HG02938 (cell line): ENCODE measurements around the gene FDXACB1.
"Not testable (repeated sequence)": the region's sequence is repeated elsewhere in the genome, so short reads cannot be mapped to it uniquely, and the experiment has no call there.

Experiments
- ATAC-seq: cut with Tn5 transposase; IDR thresholded peaks from one replicate; pipeline ENCODE4 v1.9.1; 2021; ENCODE audit warnings: mild to moderate bottlenecking, moderate library complexity; ENCODE audit not compliant: unreplicated experiment

The FDXACB1 gene

GRCh38 chr11:111909378-111909777 is 30.4 kb upstream of the FDXACB1 start:
- no peak for ATAC-seq

DNA sequence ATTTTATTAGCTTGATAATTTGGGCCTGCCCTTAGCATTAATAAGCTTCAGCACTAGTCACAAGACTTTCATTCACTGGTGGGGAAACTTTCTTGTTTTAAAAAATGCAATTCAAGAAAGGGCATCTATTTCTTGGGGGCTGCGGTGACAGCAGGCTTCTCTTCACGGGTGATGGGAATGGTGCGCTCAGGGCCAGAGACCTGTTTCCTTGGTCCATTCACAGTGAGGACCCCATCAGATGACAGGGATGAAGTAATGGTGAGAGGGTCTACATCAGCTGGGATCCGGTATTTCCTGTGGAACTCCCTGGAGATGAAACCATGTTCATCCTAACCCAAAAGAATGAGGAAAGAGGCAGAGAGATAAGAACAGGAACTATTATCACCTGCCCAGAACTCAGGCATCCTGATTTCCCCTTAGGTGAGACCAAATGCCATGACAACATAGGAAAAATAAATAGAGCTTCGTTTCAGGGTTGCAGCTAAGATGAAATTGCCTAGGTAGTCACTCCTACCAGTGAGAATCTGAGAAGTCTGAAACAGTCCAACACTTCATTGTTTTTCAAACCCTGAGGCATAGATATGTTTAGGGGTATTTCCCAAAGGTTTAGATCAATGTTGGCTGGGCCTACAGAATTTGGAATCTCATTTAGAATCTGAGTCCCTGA is 29.8 kb upstream of the FDXACB1 start:
- ATAC-seq: no peak

DNA sequence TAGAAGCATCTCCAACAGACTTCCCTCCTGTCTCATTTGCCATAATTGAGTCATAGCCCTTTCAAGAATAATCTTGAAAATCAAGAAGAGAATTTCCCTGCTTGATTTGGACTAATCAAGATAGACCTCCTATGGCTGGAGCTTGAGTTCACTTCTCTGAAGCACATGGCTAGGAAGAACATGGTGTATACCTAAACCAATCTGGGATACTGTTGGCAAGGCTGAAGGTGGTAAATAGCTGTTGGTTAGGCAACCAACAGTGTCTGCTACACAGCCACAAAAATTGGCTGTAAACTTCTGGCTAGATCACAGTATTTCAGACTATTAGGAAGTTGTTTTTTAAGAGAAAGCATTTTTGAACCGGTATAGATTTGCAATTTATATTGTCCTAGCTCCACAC is 27.7 kb upstream of the FDXACB1 start:
- ATAC-seq: no peak

GRCh38 chr11:111905411-111905810 is 26.4 kb upstream of the FDXACB1 start:
- ATAC-seq: no peak

DNA sequence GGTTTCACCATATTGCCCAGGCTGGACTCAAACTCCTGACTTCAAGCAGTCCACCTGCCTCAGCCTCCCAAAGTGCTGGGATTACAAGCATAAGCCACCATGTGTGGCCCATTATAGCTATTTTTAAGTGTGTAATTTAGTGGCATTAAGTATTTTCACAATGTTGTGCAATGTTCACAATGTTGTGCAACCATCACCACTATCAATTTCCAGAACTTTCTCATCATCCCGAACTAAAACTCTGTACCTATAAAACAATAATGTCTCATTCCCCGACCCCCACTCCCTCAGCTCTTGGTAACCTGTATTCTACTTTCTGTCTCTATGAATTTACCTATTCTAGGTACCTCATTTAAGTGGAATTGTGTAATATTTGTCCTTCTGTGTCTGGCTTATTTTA is 7.9 kb upstream of the FDXACB1 start:
- no peak for ATAC-seq

- ATAC-seq: no peak
Measured at GRCh38 chr11:111886032-111886431, 7.1 kb upstream of the FDXACB1 start.

DNA sequence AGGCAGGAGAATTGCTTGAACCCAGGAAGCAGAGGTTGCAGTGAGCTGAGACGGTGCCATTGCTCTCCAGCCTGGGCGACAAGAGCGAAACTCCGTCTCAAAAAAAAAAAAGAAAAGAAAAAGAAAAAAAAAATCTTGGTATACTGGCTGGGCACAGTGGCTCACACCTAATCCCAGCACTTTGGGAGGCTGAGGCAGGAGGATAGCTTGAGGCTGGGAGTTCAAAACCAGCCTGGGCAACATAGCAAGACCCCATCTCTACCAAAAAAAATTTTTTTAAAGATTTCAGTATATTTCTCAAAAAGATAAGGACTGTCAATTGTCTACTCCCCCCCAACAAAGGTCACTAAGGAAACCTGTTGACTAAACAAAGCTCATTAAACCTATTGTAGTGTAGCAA is 6.1 kb upstream of the FDXACB1 start:
- ATAC-seq: not testable (repeated sequence)

DNA sequence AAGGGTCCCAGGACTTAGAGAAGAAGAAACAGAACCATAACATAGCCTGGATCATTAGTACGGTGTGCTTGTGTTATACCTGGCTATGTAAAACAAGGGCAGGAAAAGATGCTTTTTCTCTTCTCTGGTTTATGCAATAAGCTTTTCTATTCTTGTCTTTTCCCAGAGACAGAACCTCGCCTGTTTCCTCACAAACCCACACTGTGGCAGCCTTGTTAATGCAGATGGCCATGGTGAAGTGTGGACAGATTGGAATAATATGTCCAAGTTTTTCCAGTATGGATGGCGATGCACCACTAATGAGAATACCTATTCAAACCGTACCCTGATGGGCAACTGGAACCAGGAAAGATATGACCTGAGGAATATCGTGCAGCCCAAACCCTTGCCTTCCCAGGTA is 3.2 kb upstream of the FDXACB1 start:
- ATAC-seq: no peak

DNA sequence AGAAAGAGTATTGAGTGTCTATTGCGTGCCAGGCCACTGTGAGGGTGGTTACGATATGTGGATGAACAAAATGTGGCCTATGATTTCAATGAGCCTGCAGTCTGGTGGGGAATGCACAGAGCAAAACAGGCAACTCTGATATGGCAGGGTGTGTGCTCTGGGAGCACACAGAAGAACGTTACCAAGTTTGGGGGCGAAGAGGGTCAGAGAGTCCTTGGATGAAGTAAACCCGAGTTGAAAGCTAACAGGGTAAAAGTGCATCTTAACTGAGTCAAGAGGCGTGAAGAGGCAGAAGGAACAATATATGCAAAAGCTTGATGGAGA is 634 bp upstream of the FDXACB1 start:
- peak; percentile 4 for ATAC-seq

GRCh38 chr11:111878385-111878848 is 548 bp downstream of the FDXACB1 start:
- peak; percentile 3 for ATAC-seq

GRCh38 chr11:111871693-111872161 is 7.2 kb downstream of the FDXACB1 start:
- ATAC-seq: no peak

DNA sequence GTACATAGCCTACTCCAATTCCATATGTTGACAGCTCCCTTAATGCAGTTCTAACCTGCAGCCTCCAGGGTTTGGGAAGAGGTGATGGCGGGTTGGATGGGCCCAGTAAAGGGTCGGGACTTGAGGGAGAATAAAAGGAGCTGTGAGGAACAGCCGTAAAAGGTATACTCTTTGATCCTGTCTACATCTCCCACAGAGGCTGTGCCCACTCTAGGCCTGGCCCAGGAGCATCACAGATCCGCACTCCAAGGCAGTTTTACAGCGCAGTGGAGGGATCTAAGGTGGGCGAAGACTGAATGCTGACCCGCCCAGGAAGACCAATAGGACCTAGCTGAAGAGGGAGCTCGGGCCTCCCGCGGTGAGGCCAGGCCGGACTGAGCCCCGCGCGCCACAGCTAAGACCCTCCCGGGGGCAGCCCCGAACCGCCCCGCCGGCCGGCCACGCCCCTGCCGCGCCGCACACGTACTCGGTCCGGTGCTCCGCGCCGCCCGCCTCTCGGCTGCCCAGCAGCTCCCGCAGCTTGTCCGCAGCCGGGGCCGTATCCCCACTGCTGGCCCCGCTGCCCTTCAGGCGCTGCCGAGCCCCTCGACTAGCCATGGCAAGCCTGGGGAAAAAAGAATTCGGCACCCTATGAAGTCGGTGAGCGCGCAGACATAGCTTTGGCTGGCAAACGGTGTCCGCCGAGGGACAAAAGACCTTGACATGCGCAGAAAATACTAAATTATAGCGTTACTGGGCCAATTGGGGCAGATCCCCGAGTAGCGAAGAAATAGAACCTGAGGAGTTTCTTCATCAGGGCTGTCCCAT is 7.9 kb downstream of the FDXACB1 start, which contains the start of gene ALG9:
TSS of gene ALG9 (minus strand) at position 696 of the 807 bp plus-strand sequence. CDS start at position 597, 99 bp downstream.
- peak; percentile 78 for ATAC-seq

DNA sequence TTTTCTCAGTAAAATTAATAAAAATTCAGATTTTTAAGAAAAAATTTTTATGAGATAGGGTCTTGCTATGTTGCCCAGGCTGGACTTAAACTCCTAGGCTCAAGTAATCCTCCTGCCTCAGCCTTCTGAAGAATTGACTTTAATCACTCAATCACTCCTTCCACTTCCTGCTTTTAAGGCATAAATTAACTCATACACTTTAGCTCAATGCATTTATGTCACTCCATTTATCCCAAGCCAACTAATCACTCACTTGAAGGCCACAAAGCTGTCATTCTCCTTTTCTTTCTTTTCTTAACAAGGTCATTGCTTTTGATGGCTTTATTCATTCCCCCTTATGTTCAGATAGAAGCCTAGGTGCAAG is 8.5 kb downstream of the FDXACB1 start:
- ATAC-seq: no peak

DNA sequence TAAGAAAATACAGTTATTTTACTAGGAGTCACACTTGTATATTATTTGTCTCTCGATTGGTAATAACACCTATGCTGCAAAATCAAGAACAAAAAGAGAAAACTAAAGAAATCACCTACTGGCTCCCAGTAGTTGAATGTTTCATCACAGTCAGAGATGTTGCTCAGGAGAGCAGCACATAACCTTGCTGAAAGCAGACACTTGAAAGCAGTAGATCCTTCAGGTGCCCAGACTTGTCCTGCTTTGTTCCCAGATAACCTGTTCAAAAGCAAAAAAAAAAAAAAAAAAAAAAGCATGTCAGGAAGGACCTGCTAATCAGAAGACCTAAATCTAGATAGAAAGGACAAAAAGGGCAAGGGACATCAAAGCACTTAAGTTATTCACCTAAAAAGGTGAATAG is 8.9 kb downstream of the FDXACB1 start:
- ATAC-seq: no peak

- ATAC-seq: no peak
Measured at GRCh38 chr11:111860257-111860656, 18.7 kb downstream of the FDXACB1 start.

DNA sequence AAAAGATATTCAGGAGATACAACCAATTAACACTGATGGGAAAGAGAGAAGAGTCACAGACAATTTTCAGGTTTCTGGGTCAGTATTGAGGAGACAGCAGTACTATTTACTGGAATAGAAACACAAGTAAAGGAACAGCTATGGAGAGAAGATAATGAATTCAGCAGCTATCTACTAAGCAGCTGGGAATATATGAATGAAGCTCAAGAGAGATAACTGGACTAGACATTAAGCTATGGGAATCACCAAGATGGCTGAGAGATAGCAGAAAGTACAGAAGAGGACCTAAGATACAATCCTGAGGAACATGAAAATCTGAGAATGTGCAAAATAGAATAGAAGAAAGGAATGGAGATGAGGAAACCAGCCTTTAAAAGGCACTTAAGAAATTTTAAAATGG is 23.5 kb downstream of the FDXACB1 start:
- no peak for ATAC-seq

- ATAC-seq: no peak
Measured at GRCh38 chr11:111852103-111852502, 26.9 kb downstream of the FDXACB1 start.

GRCh38 chr11:111851636-111852035 is 27.3 kb downstream of the FDXACB1 start:
- no peak for ATAC-seq

GRCh38 chr11:111851067-111851466 is 27.9 kb downstream of the FDXACB1 start:
- no peak for ATAC-seq

GRCh38 chr11:111849631-111850030 is 29.3 kb downstream of the FDXACB1 start:
- ATAC-seq: no peak

DNA sequence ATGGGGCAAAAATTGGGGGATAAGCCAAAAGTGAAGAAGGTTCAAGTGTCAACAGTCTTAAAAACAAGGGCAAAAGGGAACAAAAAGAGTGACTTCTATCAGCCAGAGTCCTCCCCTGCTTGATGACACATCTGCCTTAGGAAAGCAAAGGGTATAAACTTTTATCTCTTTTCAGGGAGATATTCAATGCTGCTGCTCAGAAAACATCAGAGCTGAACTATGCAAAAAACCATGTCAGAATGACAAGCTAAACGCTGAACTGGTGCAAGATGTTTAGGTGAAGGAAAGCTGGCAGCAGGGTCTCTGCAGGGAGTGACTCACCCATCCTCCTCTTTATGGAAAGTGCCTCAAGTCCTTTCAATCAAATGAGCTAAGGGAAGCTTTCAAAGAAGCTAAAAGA is 32.3 kb downstream of the FDXACB1 start:
- ATAC-seq: no peak

DNA sequence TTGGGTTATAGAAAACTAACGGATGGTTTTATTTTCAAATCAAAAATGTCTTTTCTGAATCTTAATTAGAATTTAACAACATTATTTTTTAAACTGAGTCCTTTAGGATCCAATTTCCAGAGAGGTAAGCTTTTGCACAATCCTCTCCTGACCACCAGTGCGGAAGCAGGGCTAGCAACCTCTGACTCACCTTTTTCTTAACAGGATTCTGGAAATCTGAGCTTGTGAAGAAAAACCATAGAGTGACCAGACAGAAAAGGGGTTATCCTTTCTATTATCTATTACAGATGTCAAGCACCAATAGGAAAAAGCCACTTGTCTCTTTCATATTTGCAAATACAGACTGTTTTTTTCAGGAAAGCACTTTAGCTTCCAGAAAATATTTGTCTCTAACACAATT is 32.9 kb downstream of the FDXACB1 start:
- ATAC-seq: no peak
